HPDE6-E6E7 (cell line): ENCODE data around the gene RPL22.

ENCODE experiments used
- DNase-seq: peaks from one replicate; pipeline ENCODE4 v3.0.0; 2011; ENCODE audit warnings: missing footprints; ENCODE audit errors: extremely low spot score

The RPL22 gene

GRCh38 chr1:6200188-6200809 is 904 bp upstream of the RPL22 start:
- DNase-seq: no peak

- DNase-seq: no peak
Observed at GRCh38 chr1:6198646-6199297, 623 bp downstream of the RPL22 start.

GRCh38 chr1:6197746-6198427 is 1.5 kb downstream of the RPL22 start:
- DNase-seq: no peak

GRCh38 chr1:6191968-6192367 is 7.4 kb downstream of the RPL22 start:
- no peak for DNase-seq

GRCh38 chr1:6188466-6188865 is 10.9 kb downstream of the RPL22 start:
- DNase-seq: no peak

- no peak for DNase-seq
Observed at GRCh38 chr1:6185635-6186382, 13.6 kb downstream of the RPL22 start.

GRCh38 chr1:6185151-6185550 is 14.2 kb downstream of the RPL22 start:
- DNase-seq: no peak

GRCh38 chr1:6184083-6184783 is 15.2 kb downstream of the RPL22 start:
- DNase-seq: no peak

GRCh38 chr1:6183520-6183989 is 15.8 kb downstream of the RPL22 start:
- DNase-seq: no peak

- no peak for DNase-seq
Observed at GRCh38 chr1:6181347-6181770, 18.0 kb downstream of the RPL22 start.

- DNase-seq: no peak
Observed at GRCh38 chr1:6180707-6181311, 18.6 kb downstream of the RPL22 start.

- no peak for DNase-seq
Observed at GRCh38 chr1:6180268-6180706, 19.1 kb downstream of the RPL22 start, which contains the start of gene CHD5. CHD5 (minus strand) TSS chr1:6180321; CDS start chr1:6180023, 298 bp downstream.

- no peak for DNase-seq
Observed at GRCh38 chr1:6179564-6180175, 19.7 kb downstream of the RPL22 start.

GRCh38 chr1:6178751-6179563 is 20.4 kb downstream of the RPL22 start:
- no peak for DNase-seq

GRCh38 chr1:6177681-6178380 is 21.6 kb downstream of the RPL22 start:
- DNase-seq: no peak

- no peak for DNase-seq
Observed at GRCh38 chr1:6176779-6177178, 22.6 kb downstream of the RPL22 start.

GRCh38 chr1:6175411-6175828 is 24.0 kb downstream of the RPL22 start:
- no peak for DNase-seq

- no peak for DNase-seq
Observed at GRCh38 chr1:6174621-6175410, 24.6 kb downstream of the RPL22 start.
